Neural cell (in vitro differentiated cells): ENCODE data around the gene PXK.

Experiments used
- CTCF ChIP-seq: fragments of 450-650 bp; IDR thresholded peaks from 2 replicates; pipeline ENCODE4 v1.5.1; 2014; ENCODE audit warnings: antibody characterized with exemption, mild to moderate bottlenecking, moderate library complexity; ENCODE audit not compliant: poor library complexity, severe bottlenecking
- EP300 ChIP-seq: fragments of 450-650 bp; conservative IDR thresholded peaks from 2 replicates; pipeline ENCODE4 v1.6.1; 2014; ENCODE audit warnings: antibody characterized with exemption, mild to moderate bottlenecking, moderate library complexity; ENCODE audit not compliant: poor library complexity, severe bottlenecking
- POLR2AphosphoS5 ChIP-seq: IDR thresholded peaks from 2 replicates; pipeline ENCODE4 v1.6.1; 2012
- TAF1 ChIP-seq: IDR thresholded peaks from 2 replicates; pipeline ENCODE4 v1.6.1; 2012; ENCODE audit warnings: low read depth

GRCh38 chr3:58419780-58420507, 87.3 kb downstream of the PXK start:
- TF ChIP-seq CTCF (no peak), POLR2AphosphoS5 (no peak), EP300 (no peak), TAF1 (no peak)
